Mucosa of descending colon (tissue), 3 donors: ENCODE measurements around the gene KRTAP4-9. TPM values are rescaled to one million over a fixed set of nuclear protein-coding genes. Genes with fewer than 3 reads are reported as not detected.
"Not testable (repeated sequence)": the region's sequence is repeated elsewhere in the genome, so short reads cannot be mapped to it uniquely, and the experiment has no call there.

Experiments
- ATAC-seq: fragments of 200-7000 bp; cut with Tn5 transposase; one replicate; pipeline ENCODE4 v1.9.1; 2020; ENCODE audit warnings: mild to moderate bottlenecking, moderate library complexity
- DNase-seq, 3 donors: peaks; one replicate each; pipeline ENCODE4 v3.0.0-alpha.2; 2020
- H3K36me3 ChIP-seq: fragments of 200-600 bp; one replicate; pipeline ENCODE4 v1.8.0; 2021; ENCODE audit warnings: low read depth, mild to moderate bottlenecking
- H3K4me1 ChIP-seq: fragments of 200-600 bp; one replicate; pipeline ENCODE4 v1.8.0; 2021; ENCODE audit warnings: low read depth, mild to moderate bottlenecking
- H3K4me3 ChIP-seq: fragments of 200-600 bp; one replicate; pipeline ENCODE4 v1.8.0; 2021; ENCODE audit warnings: mild to moderate bottlenecking
- H3K9me3 ChIP-seq: fragments of 200-600 bp; one replicate; pipeline ENCODE4 v1.8.0; 2021; ENCODE audit warnings: mild to moderate bottlenecking
- CTCF ChIP-seq: fragments of 200-600 bp; IDR thresholded peaks from one replicate; pipeline ENCODE4 v1.8.0; 2022; ENCODE audit warnings: antibody characterized with exemption, mild to moderate bottlenecking
- intact Hi-C, 2 donors: fragments of 100-400 bp; cut with DNase I in 1 of 2; cut with micrococcal nuclease in 1 of 2; formaldehyde crosslinking; loops; one replicate each; pipeline versions ENCODE4 v1.11.0 to v1.11.1; 2022; cut with DNase I, micrococcal nuclease
- long read RNA-seq, 2 donors: library from polyadenylated mRNA; unstranded; transcript quantifications; one replicate each; pipeline ENCODE4 v2.0.0, GENCODE V29; 2019 to 2021
- total RNA-seq, 3 donors: library from RNA; stranded (reverse); fragmentation: NEBNext Ultra II Directional in 2 of 3; extraction: Animal tissue kit (Norgen Biotek cat#: 25700) in 2 of 3; gene quantifications; one replicate each; pipeline versions ENCODE4 v1.2.1 to v1.2.4, GENCODE V29; 2021 to 2023
- donor health status: DM: no; HTN: no; CAD: no; lungs with moderate emphysema.
- donor health status: DM: no; HTN: no; CAD: no.
- donor health status: DM: no; HTN: yes; CAD: no.

Gene KRTAP4-9
- not detected for total RNA-seq
- long read RNA-seq, donor 1: 0 reads
- long read RNA-seq, donor 2: 0 reads

- H3K4me3 ChIP-seq, H3K36me3 ChIP-seq, H3K4me1 ChIP-seq, ATAC-seq, H3K9me3 ChIP-seq, intact Hi-C loops, DNase-seq: not testable (repeated sequence)
Observed at GRCh38 chr17:41105347-41105746, at the start of gene KRTAP4-9. Gene KRTAP4-9 (plus strand): TSS chr17:41105389. CDS start chr17:41105389, 0 bp downstream.

- no peak for ATAC-seq
- no peak for TF ChIP-seq CTCF
- no peak for DNase-seq
- Histone ChIP-seq H3K4me1 (no peaks in the 10 kb centered on the region), H3K9me3 (no peaks in the 10 kb centered on the region), H3K4me3 (no peak overlapping the region), H3K36me3 (no peaks in the 10 kb centered on the region)
- intact Hi-C loops: no loop called here
Observed at GRCh38 chr17:41057547-41057946, 47.6 kb upstream of the KRTAP4-9 start.

- no peak for ATAC-seq
- intact Hi-C loops: no loop called here
Observed at GRCh38 chr17:41058741-41059140, 46.4 kb upstream of the KRTAP4-9 start.

GRCh38 chr17:41059276-41060051, 45.7 kb upstream of the KRTAP4-9 start:
- DNase-seq, H3K4me3 ChIP-seq, H3K4me1 ChIP-seq, intact Hi-C loops, ATAC-seq, H3K36me3 ChIP-seq, H3K9me3 ChIP-seq: not testable (repeated sequence)

More at GRCh38 chr17:41058741-41059140, 46.4 kb upstream of the KRTAP4-9 start:
- H3K4me3 ChIP-seq: no peak overlapping the region
- no peaks in the 10 kb centered on the region for H3K4me1 ChIP-seq
- DNase-seq: no peak
- H3K36me3 ChIP-seq: no peaks in the 10 kb centered on the region
- TF ChIP-seq CTCF: no peak
- no peaks in the 10 kb centered on the region for H3K9me3 ChIP-seq

GRCh38 chr17:41060052-41060604, 45.1 kb upstream of the KRTAP4-9 start, which contains the start of gene KRTAP2-3:
Gene KRTAP2-3 (minus strand): TSS chr17:41060114. CDS start chr17:41060050, 64 bp downstream.
- ATAC-seq: no peak

GRCh38 chr17:41061964-41062363, 43.2 kb upstream of the KRTAP4-9 start:
- Histone ChIP-seq H3K4me3 (no peak overlapping the region), H3K4me1 (no peaks in the 10 kb centered on the region), H3K9me3 (no peaks in the 10 kb centered on the region), H3K36me3 (no peaks in the 10 kb centered on the region)
- no peak for TF ChIP-seq CTCF
- ATAC-seq (no peak), DNase-seq (no peak)
- intact Hi-C loops: no loop called here

More at GRCh38 chr17:41060052-41060604, 45.1 kb upstream of the KRTAP4-9 start, which contains the start of gene KRTAP2-3:
- Histone ChIP-seq H3K4me3 (no peak within 1 kb of the TSS), H3K9me3 (no peaks in the 10 kb centered on the region), H3K4me1 (no peaks in the 10 kb centered on the region), H3K36me3 (no peaks in the 10 kb centered on the region)
- TF ChIP-seq CTCF: no peak
- DNase-seq: no peak
- intact Hi-C loops: no loop called here
